H9 (cell line): ENCODE results near the gene CCR4. TPM values are rescaled to one million over a fixed set of nuclear protein-coding genes. Genes with fewer than 3 reads are reported as not detected.
"Not testable (repeated sequence)": the region's sequence is repeated elsewhere in the genome, so short reads cannot be mapped to it uniquely, and the experiment has no call there.

Experiments used
- DNase-seq: peaks from one replicate; pipeline ENCODE4 v3.0.0-alpha.2; 2017
- H2AFZ ChIP-seq: one replicate; pipeline ENCODE4 v1.6.1; 2013; ENCODE audit warnings: mild to moderate bottlenecking, low read length, control low read depth, moderate library complexity
- H2AK5ac ChIP-seq: 2 replicates; pipeline ENCODE4 v1.6.1; 2013; ENCODE audit warnings: low read length, control low read depth, mixed read lengths; ENCODE audit not compliant: insufficient read length
- H2BK120ac ChIP-seq: one replicate; pipeline ENCODE4 v1.6.1; 2013; ENCODE audit warnings: low read depth, mild to moderate bottlenecking, low read length, control low read depth, inconsistent platforms; ENCODE audit not compliant: poor library complexity, severe bottlenecking
- H2BK12ac ChIP-seq: 2 replicates; pipeline ENCODE4 v1.6.1; 2013; ENCODE audit warnings: low read length, control low read depth, mixed read lengths, low read depth; ENCODE audit not compliant: insufficient read length
- H2BK15ac ChIP-seq: 2 replicates; pipeline ENCODE4 v1.6.1; 2013; ENCODE audit warnings: low read depth, low read length, control low read depth
- H2BK20ac ChIP-seq: one replicate; pipeline ENCODE4 v1.6.1; 2013; ENCODE audit warnings: low read depth, mild to moderate bottlenecking, low read length, control low read depth, inconsistent platforms; ENCODE audit not compliant: poor library complexity, severe bottlenecking
- H2BK5ac ChIP-seq: 2 replicates; pipeline ENCODE4 v1.6.1; 2013; ENCODE audit warnings: low read length, control low read depth, mixed read lengths; ENCODE audit not compliant: insufficient read length
- H3K14ac ChIP-seq: 2 replicates; pipeline ENCODE4 v1.6.1; 2013; ENCODE audit warnings: low read length, control low read depth; ENCODE audit not compliant: insufficient read depth
- H3K18ac ChIP-seq: 2 replicates; pipeline ENCODE4 v1.6.1; 2013; ENCODE audit warnings: low read depth, mild to moderate bottlenecking, mixed read lengths, low read length, control low read depth; ENCODE audit not compliant: insufficient read length
- H3K23ac ChIP-seq: 2 replicates; pipeline ENCODE4 v1.6.1; 2013; ENCODE audit warnings: low read length, control low read depth, mixed read lengths, low read depth; ENCODE audit not compliant: insufficient read length
- H3K23me2 ChIP-seq: 2 replicates; pipeline ENCODE4 v1.6.1; 2013; ENCODE audit warnings: low read depth, mild to moderate bottlenecking, mixed read lengths, low read length, control low read depth; ENCODE audit not compliant: insufficient read length, poor library complexity, severe bottlenecking
- H3K27ac ChIP-seq: 2 replicates; pipeline ENCODE4 v1.5.1; 2013; ENCODE audit warnings: low read length, control low read depth, mixed read lengths, low read depth; ENCODE audit not compliant: insufficient read length
- H3K27me3 ChIP-seq: 2 replicates; pipeline ENCODE4 v1.6.1; 2013; ENCODE audit warnings: low read length, control low read depth, inconsistent platforms; ENCODE audit not compliant: insufficient read depth
- H3K4ac ChIP-seq: 2 replicates; pipeline ENCODE4 v1.6.1; 2013; ENCODE audit warnings: low read depth, mild to moderate bottlenecking, control low read depth, inconsistent platforms, low read length, moderate library complexity
- H3K4me1 ChIP-seq: 2 replicates; pipeline ENCODE4 v1.6.1; 2013; ENCODE audit warnings: low read length, control low read depth, inconsistent platforms; ENCODE audit not compliant: insufficient read depth
- H3K4me2 ChIP-seq: 2 replicates; pipeline ENCODE4 v1.6.1; 2013; ENCODE audit warnings: low read length, control low read depth, mixed read lengths; ENCODE audit not compliant: insufficient read length, insufficient read depth
- H3K56ac ChIP-seq: 2 replicates; pipeline ENCODE4 v1.6.1; 2013; ENCODE audit warnings: low read depth, mild to moderate bottlenecking, mixed read lengths, low read length, control low read depth; ENCODE audit not compliant: insufficient read length
- H3K79me1 ChIP-seq: 2 replicates; pipeline ENCODE4 v1.6.1; 2013; ENCODE audit warnings: low read depth, mild to moderate bottlenecking, moderate library complexity, low read length, control low read depth, inconsistent platforms; ENCODE audit not compliant: insufficient read depth, poor library complexity, severe bottlenecking
- H3K79me2 ChIP-seq: 2 replicates; pipeline ENCODE4 v1.6.1; 2013; ENCODE audit warnings: low read length, control low read depth, inconsistent platforms; ENCODE audit not compliant: insufficient read depth
- H3K9ac ChIP-seq: 2 replicates; pipeline ENCODE4 v1.6.1; 2013; ENCODE audit warnings: low read length, control low read depth, mixed read lengths; ENCODE audit not compliant: insufficient read length; ENCODE audit errors: extremely low read depth
- H3K9me3 ChIP-seq: one replicate; pipeline ENCODE4 v1.6.1; 2013; ENCODE audit warnings: low read depth, low read length, inconsistent platforms; ENCODE audit not compliant: control insufficient read depth
- H3T11ph ChIP-seq: one replicate; pipeline ENCODE4 v1.6.1; 2013; ENCODE audit warnings: mild to moderate bottlenecking, low read length, control low read depth, inconsistent platforms
- H4K20me1 ChIP-seq: one replicate; pipeline ENCODE4 v1.6.1; 2013; ENCODE audit not compliant: control insufficient read depth, insufficient read length, insufficient read depth
- H4K5ac ChIP-seq: 2 replicates; pipeline ENCODE4 v1.6.1; 2013; ENCODE audit warnings: low read depth, mild to moderate bottlenecking, mixed read lengths, low read length, control low read depth; ENCODE audit not compliant: insufficient read length
- H4K8ac ChIP-seq: replicated peaks from 2 replicates; pipeline ENCODE4 v1.6.1; 2013; ENCODE audit warnings: low read length, control low read depth, mixed read lengths, low read depth; ENCODE audit not compliant: insufficient read length
- H4K91ac ChIP-seq: 2 replicates; pipeline ENCODE4 v1.6.1; 2013; ENCODE audit warnings: low read depth, mild to moderate bottlenecking, moderate library complexity, mixed read lengths, low read length, control low read depth; ENCODE audit not compliant: insufficient read length
- H3K27ac Mint-ChIP-seq, 3 experiments: 2 replicates in 2 of 3; 3 replicates in 1 of 3; pipeline ENCODE4 v1.8.0; 2020 to 2021; ENCODE audit warnings: mixed read lengths in 3 of 3, mild to moderate bottlenecking in 1 of 3, moderate library complexity in 1 of 3
- H3K27me3 Mint-ChIP-seq: 2 replicates; pipeline ENCODE4 v1.8.0; 2021; ENCODE audit warnings: low read depth, mild to moderate bottlenecking, moderate library complexity, mixed read lengths
- H3K36me3 Mint-ChIP-seq, 3 experiments: 2 replicates in 2 of 3; 3 replicates in 1 of 3; pipeline ENCODE4 v1.8.0; 2020 to 2021; ENCODE audit warnings: low read depth in 3 of 3, mixed read lengths in 3 of 3; ENCODE audit not compliant: insufficient read depth in 1 of 3
- H3K4me1 Mint-ChIP-seq, 2 experiments: 2 replicates each; pipeline ENCODE4 v1.8.0; 2020; ENCODE audit warnings: mixed read lengths in 2 of 2
- H3K4me3 Mint-ChIP-seq, 2 experiments: 2 replicates in 1 of 2; 3 replicates in 1 of 2; pipeline ENCODE4 v1.8.0; 2020 to 2021; ENCODE audit warnings: mild to moderate bottlenecking in 2 of 2, mixed read lengths in 2 of 2, moderate library complexity in 1 of 2
- H3K9me3 Mint-ChIP-seq, 2 experiments: 2 replicates in 1 of 2; 3 replicates in 1 of 2; pipeline ENCODE4 v1.8.0; 2020; ENCODE audit warnings: mild to moderate bottlenecking in 2 of 2, mixed read lengths in 2 of 2, moderate library complexity in 1 of 2
- WGBS: extraction: QIAGEN DNeasy Blood & Tissue Kit; methylation state at CpG from one replicate; pipeline ENCODE4 v1.1.7; 2013; ENCODE audit warnings: missing lambda C conversion rate, low lambda C conversion rate, mixed read lengths; ENCODE audit not compliant: insufficient read length; ENCODE audit errors: extremely low coverage; 5-methylcytosine and 5-hydroxymethylcytosine counted together
- total RNA-seq: library from RNA; stranded (reverse); gene quantifications from 2 replicates; pipeline ENCODE4 v1.2.1, GENCODE V29; 2021

CCR4 gene
- total RNA-seq, 1 experiment from 2014 or later, result 0.07 TPM

- not testable (repeated sequence) for H4K20me1 ChIP-seq, H4K91ac ChIP-seq, H3T11ph ChIP-seq, H2BK20ac ChIP-seq, H2BK120ac ChIP-seq, H2AFZ ChIP-seq, DNase-seq, H3K4me3 Mint-ChIP-seq, H3K79me1 ChIP-seq, H4K5ac ChIP-seq, H2BK12ac ChIP-seq, H2BK5ac ChIP-seq, H3K27me3 Mint-ChIP-seq, H3K18ac ChIP-seq, H3K79me2 ChIP-seq, H3K9ac ChIP-seq, H3K4me1 ChIP-seq, H3K27me3 ChIP-seq, H2AK5ac ChIP-seq, H3K23ac ChIP-seq, H3K23me2 ChIP-seq, H4K8ac ChIP-seq, H3K4ac ChIP-seq, H2BK15ac ChIP-seq, H3K4me1 Mint-ChIP-seq, H3K14ac ChIP-seq, H3K27ac Mint-ChIP-seq, H3K4me2 ChIP-seq, H3K27ac ChIP-seq, H3K56ac ChIP-seq
- peaks cover 23 to 30% of the 10 kb centered on the region in 2 experiments for H3K9me3 Mint-ChIP-seq
- peaks cover 14% of the 10 kb centered on the region for H3K9me3 ChIP-seq
- no CpG with 5 or more reads among the region's 2 CpGs for WGBS
- H3K36me3 Mint-ChIP-seq, result peaks cover 11 to 23% (median 17%) of the 10 kb centered on the region in 3 experiments
These were observed 14.3 kb downstream of the CCR4 start for GRCh38 chr3:32965617-32966213.

GRCh38 chr3:32966627-32967026 lies 15.2 kb downstream of the CCR4 start:
- not testable (repeated sequence) for H3K4me1 Mint-ChIP-seq, H3K27ac Mint-ChIP-seq, H3K27me3 ChIP-seq

More at GRCh38 chr3:32966627-32967026, 15.2 kb downstream of the CCR4 start:
- H3K9me3 ChIP-seq, result peaks cover 14% of the 10 kb centered on the region
- not testable (repeated sequence) for H3K4me1 ChIP-seq, H2AFZ ChIP-seq, H3K79me1 ChIP-seq, H4K91ac ChIP-seq, H2BK20ac ChIP-seq, H2BK12ac ChIP-seq, H3K27me3 Mint-ChIP-seq, H3K56ac ChIP-seq, H3K9ac ChIP-seq, H3K4me3 Mint-ChIP-seq, H3K4me2 ChIP-seq, H2BK15ac ChIP-seq, H3K14ac ChIP-seq, H2BK5ac ChIP-seq, H3K27ac ChIP-seq, H3K18ac ChIP-seq, H3T11ph ChIP-seq, H3K23me2 ChIP-seq, H4K5ac ChIP-seq, H4K8ac ChIP-seq, H2BK120ac ChIP-seq, DNase-seq, H3K4ac ChIP-seq, H4K20me1 ChIP-seq, H3K79me2 ChIP-seq, H3K23ac ChIP-seq, H2AK5ac ChIP-seq
- WGBS, result no CpG with 5 or more reads among the region's 5 CpGs
- Mint-ChIP-seq H3K36me3 (peaks cover 11 to 23% (median 17%) of the 10 kb centered on the region in 3 experiments), H3K9me3 (peaks cover 23 to 30% of the 10 kb centered on the region in 2 experiments)
